Sigmoid colon (tissue), 4 donors: ENCODE results near the gene EBF4.

ENCODE experiments used
- EP300 ChIP-seq, 4 donors: sonication (generic); formaldehyde crosslinking; IDR thresholded peaks; one replicate each; pipeline ENCODE4 v1.6.1; 2017; ENCODE audit warnings: antibody characterized with exemption in 4 of 4
- POLR2AphosphoS5 ChIP-seq, 4 donors: sonication (generic); formaldehyde crosslinking; IDR thresholded peaks; one replicate each; pipeline ENCODE4 v1.6.1; 2017; ENCODE audit warnings: antibody characterized with exemption in 4 of 4
- TF ChIP-seq, protein P1 (sequence below), 4 experiments: fragments of 450-650 bp in 3 of 4; fragments of 200-600 bp in 1 of 4; IDR thresholded peaks; one replicate each; pipeline ENCODE4 v1.5.1; 2016 to 2019; ENCODE audit warnings: antibody characterized with exemption in 4 of 4, mild to moderate bottlenecking in 3 of 4, moderate library complexity in 2 of 4

DNA sequence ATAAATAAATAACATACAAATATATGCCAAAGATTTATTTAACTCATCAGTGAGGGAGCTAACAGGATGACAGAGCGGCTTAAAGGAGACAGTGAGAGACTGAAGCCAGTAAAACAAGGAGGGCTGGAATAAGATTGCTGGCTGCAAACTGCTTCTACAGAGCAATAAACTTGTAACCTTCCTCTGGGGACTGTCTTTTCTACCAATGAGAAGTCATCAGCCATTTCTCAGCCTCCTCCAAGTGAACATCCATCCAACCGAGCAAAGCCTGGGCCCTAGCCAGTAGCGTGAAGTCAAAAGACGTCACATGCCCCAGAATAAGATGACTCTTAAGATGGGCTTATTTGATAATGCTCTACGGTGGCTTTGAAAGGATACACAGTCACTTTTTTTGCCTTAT lies 65.4 kb downstream of the EBF4 start:
- TF ChIP-seq, protein P1, sequence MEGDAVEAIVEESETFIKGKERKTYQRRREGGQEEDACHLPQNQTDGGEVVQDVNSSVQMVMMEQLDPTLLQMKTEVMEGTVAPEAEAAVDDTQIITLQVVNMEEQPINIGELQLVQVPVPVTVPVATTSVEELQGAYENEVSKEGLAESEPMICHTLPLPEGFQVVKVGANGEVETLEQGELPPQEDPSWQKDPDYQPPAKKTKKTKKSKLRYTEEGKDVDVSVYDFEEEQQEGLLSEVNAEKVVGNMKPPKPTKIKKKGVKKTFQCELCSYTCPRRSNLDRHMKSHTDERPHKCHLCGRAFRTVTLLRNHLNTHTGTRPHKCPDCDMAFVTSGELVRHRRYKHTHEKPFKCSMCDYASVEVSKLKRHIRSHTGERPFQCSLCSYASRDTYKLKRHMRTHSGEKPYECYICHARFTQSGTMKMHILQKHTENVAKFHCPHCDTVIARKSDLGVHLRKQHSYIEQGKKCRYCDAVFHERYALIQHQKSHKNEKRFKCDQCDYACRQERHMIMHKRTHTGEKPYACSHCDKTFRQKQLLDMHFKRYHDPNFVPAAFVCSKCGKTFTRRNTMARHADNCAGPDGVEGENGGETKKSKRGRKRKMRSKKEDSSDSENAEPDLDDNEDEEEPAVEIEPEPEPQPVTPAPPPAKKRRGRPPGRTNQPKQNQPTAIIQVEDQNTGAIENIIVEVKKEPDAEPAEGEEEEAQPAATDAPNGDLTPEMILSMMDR (IDR thresholded peaks at IDR 0.05): no peak
- no peak for TF ChIP-seq POLR2AphosphoS5 (IDR thresholded peaks at IDR 0.05)
- TF ChIP-seq EP300 (IDR thresholded peaks at IDR 0.05): no peak
